ACC112 (cell line): ENCODE results near the gene STX19.

ENCODE experiments used
- H2AFZ ChIP-seq: fragments of 200-600 bp; sonication (generic); one replicate; pipeline ENCODE4 v1.6.0; 2017; ENCODE audit warnings: antibody characterized with exemption, low read length; ENCODE audit not compliant: unreplicated experiment
- H3K27ac ChIP-seq: fragments of 200-600 bp; sonication (generic); 2 replicates; pipeline ENCODE4 v1.5.1; 2014; ENCODE audit warnings: low read depth, mild to moderate bottlenecking, antibody characterized with exemption, low read length, moderate library complexity
- H3K27me3 ChIP-seq: fragments of 200-600 bp; sonication (generic); 2 replicates; pipeline ENCODE4 v1.6.1; 2014; ENCODE audit warnings: mild to moderate bottlenecking, antibody characterized with exemption, low read length, moderate library complexity, mixed read lengths; ENCODE audit not compliant: insufficient read depth
- H3K36me3 ChIP-seq: fragments of 200-600 bp; sonication (generic); 2 replicates; pipeline ENCODE4 v1.6.1; 2016; ENCODE audit warnings: mild to moderate bottlenecking, antibody characterized with exemption, low read length, moderate library complexity, mixed read lengths; ENCODE audit not compliant: insufficient read depth
- H3K4me1 ChIP-seq: fragments of 200-600 bp; sonication (generic); one replicate; pipeline ENCODE4 v1.6.1; 2016; ENCODE audit warnings: low read length, mixed read lengths; ENCODE audit not compliant: insufficient read depth, unreplicated experiment, control insufficient read depth
- H3K4me3 ChIP-seq: fragments of 200-600 bp; sonication (generic); 2 replicates; pipeline ENCODE4 v1.5.1; 2014; ENCODE audit warnings: mild to moderate bottlenecking, low read depth, low read length
- H3K79me2 ChIP-seq: fragments of 200-600 bp; sonication (generic); one replicate; pipeline ENCODE4 v1.6.0; 2016; ENCODE audit warnings: low read length; ENCODE audit not compliant: control insufficient read depth, unreplicated experiment, insufficient read depth

STX19 gene

GRCh38 chr3:94028093-94028837 lies at the start of gene STX19:
Gene STX19, minus strand, starts transcription at chr3:94028597. Its CDS starts 13,328 bp downstream, at chr3:94015269.
- Histone ChIP-seq H3K4me3 (no peak within 1 kb of the TSS), H3K79me2 (no peaks in the 10 kb centered on the region), H3K4me1 (no peaks in the 10 kb centered on the region), H3K27ac (no peak within 1 kb of the TSS), H3K36me3 (no peaks in the 10 kb centered on the region; the same call in 1 of the 2 replicates), H2AFZ (no peak within 1 kb of the TSS), H3K27me3 (no peaks in the 10 kb centered on the region)

GRCh38 chr3:94076055-94076454 lies 47.7 kb upstream of the STX19 start:
- no peak overlapping the region for H3K27ac ChIP-seq
- H3K36me3 ChIP-seq, result no peaks in the 10 kb centered on the region
- no peaks in the 10 kb centered on the region for H3K4me1 ChIP-seq
- H3K27me3 ChIP-seq, result no peaks in the 10 kb centered on the region
- H3K4me3 ChIP-seq, result no peak overlapping the region
- H3K79me2 ChIP-seq, result peaks cover 4% of the 10 kb centered on the region
- H2AFZ ChIP-seq, result no peak overlapping the region

GRCh38 chr3:94071713-94072284 lies 43.4 kb upstream of the STX19 start:
- no peaks in the 10 kb centered on the region for H3K27me3 ChIP-seq
- H3K4me1 ChIP-seq, result peaks cover 4% of the 10 kb centered on the region
- H3K36me3 ChIP-seq, result peaks cover 13% of the 10 kb centered on the region
- no peak overlapping the region for H2AFZ ChIP-seq
- peaks cover 4% of the 10 kb centered on the region for H3K79me2 ChIP-seq
- no peak overlapping the region for H3K27ac ChIP-seq
- H3K4me3 ChIP-seq, result no peak overlapping the region

- H3K4me3 ChIP-seq, result no peak overlapping the region
- peaks cover 4% of the 10 kb centered on the region for H3K79me2 ChIP-seq
- H3K27ac ChIP-seq, result no peak overlapping the region
- H3K4me1 ChIP-seq, result peaks cover 12% of the 10 kb centered on the region
- no peaks in the 10 kb centered on the region for H3K27me3 ChIP-seq
- peaks cover 17% of the 10 kb centered on the region for H3K36me3 ChIP-seq
- no peak overlapping the region for H2AFZ ChIP-seq
These were observed 42.0 kb upstream of the STX19 start for GRCh38 chr3:94070341-94070911.

- H3K4me1 ChIP-seq, result peaks cover 21% of the 10 kb centered on the region
- peaks cover 8% of the 10 kb centered on the region for H3K79me2 ChIP-seq
- no peak overlapping the region for H3K27ac ChIP-seq
- H2AFZ ChIP-seq, result peak overlapping the region; percentile 66
- no peaks in the 10 kb centered on the region for H3K27me3 ChIP-seq
- H3K36me3 ChIP-seq, result peaks cover 17% of the 10 kb centered on the region
- H3K4me3 ChIP-seq, result no peak overlapping the region
These were observed 40.9 kb upstream of the STX19 start for GRCh38 chr3:94069194-94069813.

- no peak overlapping the region for H3K27ac ChIP-seq
- no peak overlapping the region for H3K4me3 ChIP-seq
- no peak overlapping the region for H2AFZ ChIP-seq
- peaks cover 17% of the 10 kb centered on the region for H3K36me3 ChIP-seq
- H3K79me2 ChIP-seq, result peaks cover 16% of the 10 kb centered on the region
- H3K4me1 ChIP-seq, result peaks cover 27% of the 10 kb centered on the region
- no peaks in the 10 kb centered on the region for H3K27me3 ChIP-seq
These were observed 38.4 kb upstream of the STX19 start for GRCh38 chr3:94066506-94067500.

GRCh38 chr3:94065819-94066480 lies 37.6 kb upstream of the STX19 start:
- Histone ChIP-seq H3K4me3 (peak overlapping the region; percentile 96; the same call in 1 of the 2 replicates), H3K27ac (no peak overlapping the region), H3K36me3 (peaks cover 17% of the 10 kb centered on the region), H3K27me3 (no peaks in the 10 kb centered on the region), H2AFZ (no peak overlapping the region), H3K4me1 (peaks cover 27% of the 10 kb centered on the region), H3K79me2 (peaks cover 14% of the 10 kb centered on the region)

- Histone ChIP-seq H3K4me1 (peaks cover 27% of the 10 kb centered on the region), H3K79me2 (peaks cover 14% of the 10 kb centered on the region), H3K4me3 (peak overlapping the region; percentile 96), H3K27ac (no peak overlapping the region), H3K36me3 (peaks cover 17% of the 10 kb centered on the region), H2AFZ (no peak overlapping the region), H3K27me3 (no peaks in the 10 kb centered on the region)
These were observed 36.7 kb upstream of the STX19 start for GRCh38 chr3:94065122-94065521.

- Histone ChIP-seq H3K27me3 (no peaks in the 10 kb centered on the region), H3K27ac (peak overlapping the region; percentile 89; the same call in 1 of the 2 replicates), H2AFZ (no peak overlapping the region), H3K79me2 (peaks cover 14% of the 10 kb centered on the region), H3K4me1 (peaks cover 27% of the 10 kb centered on the region), H3K36me3 (peaks cover 17% of the 10 kb centered on the region), H3K4me3 (peak overlapping the region; percentile 96)
These were observed 36.0 kb upstream of the STX19 start for GRCh38 chr3:94064243-94064860.
